Ectodermal cell (in vitro differentiated cells): Measurements from ENCODE around the gene SVIL.

Experiments used
- H3K27ac ChIP-seq: 2 replicates; pipeline ENCODE4 v1.7.0; 2013; ENCODE audit warnings: mild to moderate bottlenecking, low read depth, low read length; ENCODE audit not compliant: insufficient read depth, poor library complexity, severe bottlenecking
- H3K27me3 ChIP-seq: 2 replicates; pipeline ENCODE4 v1.7.0; 2013; ENCODE audit warnings: mild to moderate bottlenecking, low read length; ENCODE audit not compliant: insufficient read depth, control insufficient read depth, poor library complexity, severe bottlenecking
- H3K36me3 ChIP-seq: one replicate; pipeline ENCODE4 v1.7.0; 2013; ENCODE audit warnings: low read length; ENCODE audit not compliant: control insufficient read depth, insufficient read depth
- H3K4me1 ChIP-seq: one replicate; pipeline ENCODE4 v1.7.0; 2013; ENCODE audit warnings: low read length; ENCODE audit not compliant: control insufficient read depth, insufficient read depth
- H3K4me3 ChIP-seq: 2 replicates; pipeline ENCODE4 v1.7.0; 2013; ENCODE audit warnings: low read depth, low read length, control low read depth; ENCODE audit not compliant: insufficient read depth
- H3K9me3 ChIP-seq: 2 replicates; pipeline ENCODE4 v1.7.0; 2013; ENCODE audit warnings: mild to moderate bottlenecking, low read length, moderate library complexity; ENCODE audit not compliant: control insufficient read depth
- WGBS, 2 experiments: methylation state at CpG; one replicate each; pipeline ENCODE4 v1.1.7; 2013; ENCODE audit warnings: missing lambda C conversion rate in 2 of 2; 5-methylcytosine and 5-hydroxymethylcytosine counted together

Gene SVIL

GRCh38 chr10:29604291-29604825 is 30.4 kb downstream of the SVIL start:
- Histone ChIP-seq H3K4me3 (no peak overlapping the region), H3K9me3 (no peaks in the 10 kb centered on the region), H3K4me1 (peaks cover 9% of the 10 kb centered on the region), H3K27me3 (no peaks in the 10 kb centered on the region), H3K36me3 (peaks cover 2% of the 10 kb centered on the region), H3K27ac (no peak overlapping the region)
- WGBS, 2 experiments: 92 to 93% methylated on average over 9 of the region's 9 CpGs

GRCh38 chr10:29603223-29603896 is 31.4 kb downstream of the SVIL start:
- Histone ChIP-seq H3K9me3 (no peaks in the 10 kb centered on the region), H3K27me3 (no peaks in the 10 kb centered on the region), H3K4me1 (peaks cover 17% of the 10 kb centered on the region), H3K36me3 (no peaks in the 10 kb centered on the region), H3K27ac (no peak overlapping the region), H3K4me3 (no peak overlapping the region)
- WGBS, 2 experiments: 82 to 100% methylated on average over 1 of the region's 3 CpGs

- Histone ChIP-seq H3K9me3 (no peaks in the 10 kb centered on the region), H3K36me3 (no peaks in the 10 kb centered on the region), H3K27me3 (no peaks in the 10 kb centered on the region), H3K4me3 (no peak overlapping the region), H3K4me1 (peaks cover 17% of the 10 kb centered on the region), H3K27ac (no peak overlapping the region)
- 97 to 100% methylated on average over 3 to 6 of the region's 6 CpGs for WGBS, 2 experiments
Observed at GRCh38 chr10:29600821-29601220, 34.0 kb downstream of the SVIL start.

GRCh38 chr10:29600067-29600466 is 34.7 kb downstream of the SVIL start:
- H3K9me3 ChIP-seq: no peaks in the 10 kb centered on the region
- no peaks in the 10 kb centered on the region for H3K36me3 ChIP-seq
- no peaks in the 10 kb centered on the region for H3K27me3 ChIP-seq
- H3K4me3 ChIP-seq: no peak overlapping the region
- peaks cover 17% of the 10 kb centered on the region for H3K4me1 ChIP-seq
- no peak overlapping the region for H3K27ac ChIP-seq
- WGBS, 2 experiments: 95 to 96% methylated on average over 2 of the region's 2 CpGs

GRCh38 chr10:29598851-29599311 is 35.9 kb downstream of the SVIL start:
- 79 to 82% methylated on average over 6 of the region's 6 CpGs for WGBS, 2 experiments
- Histone ChIP-seq H3K4me3 (no peak overlapping the region), H3K27ac (peak overlapping the region; percentile 46)

GRCh38 chr10:29596826-29597225 is 37.9 kb downstream of the SVIL start:
- Histone ChIP-seq H3K4me3 (no peak overlapping the region), H3K9me3 (no peaks in the 10 kb centered on the region), H3K27me3 (no peaks in the 10 kb centered on the region), H3K36me3 (no peaks in the 10 kb centered on the region), H3K27ac (no peak overlapping the region), H3K4me1 (peaks cover 7% of the 10 kb centered on the region)
- WGBS, 2 experiments: 94% methylated on average over 11 of the region's 11 CpGs

More at GRCh38 chr10:29598851-29599311, 35.9 kb downstream of the SVIL start:
- no peaks in the 10 kb centered on the region for H3K27me3 ChIP-seq
- H3K4me1 ChIP-seq: peaks cover 17% of the 10 kb centered on the region
- no peaks in the 10 kb centered on the region for H3K36me3 ChIP-seq
- no peaks in the 10 kb centered on the region for H3K9me3 ChIP-seq

- 85 to 100% methylated on average over 1 of the region's 1 CpG for WGBS, 2 experiments
Observed at GRCh38 chr10:29596356-29596755, 38.4 kb downstream of the SVIL start.

GRCh38 chr10:29595636-29596225 is 39.0 kb downstream of the SVIL start:
- WGBS, 2 experiments: 93% methylated on average over 10 of the region's 10 CpGs
- no peaks in the 10 kb centered on the region for H3K36me3 ChIP-seq
- H3K4me1 ChIP-seq: peaks cover 7% of the 10 kb centered on the region
- no peak overlapping the region for H3K27ac ChIP-seq
- no peaks in the 10 kb centered on the region for H3K9me3 ChIP-seq
- no peaks in the 10 kb centered on the region for H3K27me3 ChIP-seq
- H3K4me3 ChIP-seq: no peak overlapping the region

More at GRCh38 chr10:29596356-29596755, 38.4 kb downstream of the SVIL start:
- H3K9me3 ChIP-seq: no peaks in the 10 kb centered on the region
- no peaks in the 10 kb centered on the region for H3K36me3 ChIP-seq
- H3K27me3 ChIP-seq: no peaks in the 10 kb centered on the region
- no peak overlapping the region for H3K27ac ChIP-seq
- no peak overlapping the region for H3K4me3 ChIP-seq
- peaks cover 7% of the 10 kb centered on the region for H3K4me1 ChIP-seq

GRCh38 chr10:29595146-29595545 is 39.6 kb downstream of the SVIL start:
- 91 to 96% methylated on average over 8 of the region's 8 CpGs for WGBS, 2 experiments
- peaks cover 12% of the 10 kb centered on the region for H3K4me1 ChIP-seq
- no peaks in the 10 kb centered on the region for H3K36me3 ChIP-seq

GRCh38 chr10:29591651-29591968 is 43.2 kb downstream of the SVIL start:
- Histone ChIP-seq H3K36me3 (no peaks in the 10 kb centered on the region), H3K27me3 (no peaks in the 10 kb centered on the region), H3K4me1 (peaks cover 26% of the 10 kb centered on the region), H3K9me3 (no peaks in the 10 kb centered on the region), H3K4me3 (no peak overlapping the region), H3K27ac (no peak overlapping the region)
- WGBS, 2 experiments: 93 to 94% methylated on average over 4 of the region's 4 CpGs

More at GRCh38 chr10:29595146-29595545, 39.6 kb downstream of the SVIL start:
- Histone ChIP-seq H3K4me3 (no peak overlapping the region), H3K9me3 (no peaks in the 10 kb centered on the region), H3K27ac (no peak overlapping the region), H3K27me3 (no peaks in the 10 kb centered on the region)
